ENCODE data around the gene TUBGCP2. TPM values are rescaled to one million over a fixed set of nuclear protein-coding genes. Genes with fewer than 3 reads are reported as not detected.

Gene TUBGCP2
- total RNA-seq, 1 donor from 2014 or later, result 56.2 TPM

- Mint-ChIP-seq H3K4me1 (ENCODE audit: low read depth, unreplicated experiment) (no peaks in the 10 kb centered on the region), H3K9me3 (ENCODE audit: unreplicated experiment) (peaks cover 2% of the 10 kb centered on the region), H3K36me3 (ENCODE audit: low read depth, unreplicated experiment) (peaks cover 2% of the 10 kb centered on the region), H3K27me3 (ENCODE audit: low read depth, unreplicated experiment) (no peaks in the 10 kb centered on the region), H3K27ac (ENCODE audit: unreplicated experiment) (no peak overlapping the region), H3K4me3 (ENCODE audit: unreplicated experiment) (no peak overlapping the region)
- no peaks in the 10 kb centered on the region for H4K20me1 ChIP-seq (ENCODE audit: insufficient read depth, low read length)
- H3K9ac ChIP-seq (ENCODE audit: low read length), result no peak overlapping the region
- no peaks in the 10 kb centered on the region for H3K36me3 ChIP-seq (ENCODE audit: insufficient read depth, low read length)
- no peak for TF ChIP-seq EZH2 (IDR thresholded peaks at IDR 0.05; ENCODE audit: insufficient read depth, low read length)
- TF ChIP-seq CTCF (IDR thresholded peaks at IDR 0.05; ENCODE audit: insufficient read depth, low read depth, low read length), result no peak
- H3K27me3 ChIP-seq (ENCODE audit: insufficient read depth, low read length), result peaks cover 5% of the 10 kb centered on the region
- FAIRE-seq, result no peak
- no peak overlapping the region for H2AFZ ChIP-seq (ENCODE audit: low read depth, low read length)
- H3K27ac ChIP-seq (ENCODE audit: low read depth, low read length), result no peak overlapping the region
- no peaks in the 10 kb centered on the region for H3K9me3 ChIP-seq (ENCODE audit: insufficient read depth, low read depth, low read length)
- H3K4me1 ChIP-seq (ENCODE audit: insufficient read depth, low read length), result no peaks in the 10 kb centered on the region
- no peak overlapping the region for H3K4me2 ChIP-seq (ENCODE audit: low read length)
- no peak overlapping the region for H3K4me3 ChIP-seq (ENCODE audit: insufficient read depth, low read depth, low read length)
- no peak for DNase-seq (ENCODE audit: low read depth)
- H3K79me2 ChIP-seq (ENCODE audit: insufficient read depth, low read length), result no peaks in the 10 kb centered on the region
Observed at GRCh38 chr10:133349160-133349568, 40.5 kb upstream of the TUBGCP2 start.

- no peak overlapping the region for H3K27ac Mint-ChIP-seq (ENCODE audit: unreplicated experiment)
- H3K27me3 Mint-ChIP-seq (ENCODE audit: low read depth, unreplicated experiment), result no peaks in the 10 kb centered on the region
- no peaks in the 10 kb centered on the region for H3K4me1 ChIP-seq (ENCODE audit: insufficient read depth, low read length)
- H3K9me3 Mint-ChIP-seq (ENCODE audit: unreplicated experiment), result peaks cover 2% of the 10 kb centered on the region
- no peak overlapping the region for H3K4me3 Mint-ChIP-seq (ENCODE audit: unreplicated experiment)
- no peak for DNase-seq (ENCODE audit: low read depth)
- no peak overlapping the region for H3K9ac ChIP-seq (ENCODE audit: low read length)
- peaks cover 5% of the 10 kb centered on the region for H3K27me3 ChIP-seq (ENCODE audit: insufficient read depth, low read length)
- no peak overlapping the region for H3K4me3 ChIP-seq (ENCODE audit: insufficient read depth, low read depth, low read length)
- no peak for FAIRE-seq
- no peak overlapping the region for H3K27ac ChIP-seq (ENCODE audit: low read depth, low read length)
- TF ChIP-seq EZH2 (IDR thresholded peaks at IDR 0.05; ENCODE audit: insufficient read depth, low read length), result no peak
- no peak for TF ChIP-seq CTCF (IDR thresholded peaks at IDR 0.05; ENCODE audit: insufficient read depth, low read depth, low read length)
- H3K4me2 ChIP-seq (ENCODE audit: low read length), result no peak overlapping the region
- H3K4me1 Mint-ChIP-seq (ENCODE audit: low read depth, unreplicated experiment), result peaks cover 7% of the 10 kb centered on the region
- no peak overlapping the region for H2AFZ ChIP-seq (ENCODE audit: low read depth, low read length)
- H3K36me3 ChIP-seq (ENCODE audit: insufficient read depth, low read length), result no peaks in the 10 kb centered on the region
- H4K20me1 ChIP-seq (ENCODE audit: insufficient read depth, low read length), result no peaks in the 10 kb centered on the region
- no peaks in the 10 kb centered on the region for H3K79me2 ChIP-seq (ENCODE audit: insufficient read depth, low read length)
- H3K9me3 ChIP-seq (ENCODE audit: insufficient read depth, low read depth, low read length), result no peaks in the 10 kb centered on the region
- H3K36me3 Mint-ChIP-seq (ENCODE audit: low read depth, unreplicated experiment), result peaks cover 2% of the 10 kb centered on the region
Observed at GRCh38 chr10:133347710-133348517, 39.2 kb upstream of the TUBGCP2 start.

GRCh38 chr10:133346413-133346812, 37.7 kb upstream of the TUBGCP2 start:
- TF ChIP-seq EZH2 (IDR thresholded peaks at IDR 0.05; ENCODE audit: insufficient read depth, low read length), result no peak
- no peak for TF ChIP-seq CTCF (IDR thresholded peaks at IDR 0.05; ENCODE audit: insufficient read depth, low read depth, low read length)
- no peak overlapping the region for H3K27ac ChIP-seq (ENCODE audit: low read depth, low read length)
- no peaks in the 10 kb centered on the region for H4K20me1 ChIP-seq (ENCODE audit: insufficient read depth, low read length)
- H3K36me3 ChIP-seq (ENCODE audit: insufficient read depth, low read length), result no peaks in the 10 kb centered on the region
- Mint-ChIP-seq H3K4me1 (ENCODE audit: low read depth, unreplicated experiment) (peaks cover 8% of the 10 kb centered on the region), H3K9me3 (ENCODE audit: unreplicated experiment) (peaks cover 2% of the 10 kb centered on the region), H3K27ac (ENCODE audit: unreplicated experiment) (no peak overlapping the region), H3K36me3 (ENCODE audit: low read depth, unreplicated experiment) (peaks cover 2% of the 10 kb centered on the region), H3K4me3 (ENCODE audit: unreplicated experiment) (no peak overlapping the region), H3K27me3 (ENCODE audit: low read depth, unreplicated experiment) (peaks cover 5% of the 10 kb centered on the region)
- DNase-seq (ENCODE audit: low read depth), result no peak
- no peak overlapping the region for H3K4me3 ChIP-seq (ENCODE audit: insufficient read depth, low read depth, low read length)
- H3K9ac ChIP-seq (ENCODE audit: low read length), result no peak overlapping the region
- FAIRE-seq, result no peak
- no peaks in the 10 kb centered on the region for H3K9me3 ChIP-seq (ENCODE audit: insufficient read depth, low read depth, low read length)
- H3K79me2 ChIP-seq (ENCODE audit: insufficient read depth, low read length), result no peaks in the 10 kb centered on the region
- no peaks in the 10 kb centered on the region for H3K4me1 ChIP-seq (ENCODE audit: insufficient read depth, low read length)
- H2AFZ ChIP-seq (ENCODE audit: low read depth, low read length), result no peak overlapping the region
- H3K27me3 ChIP-seq (ENCODE audit: insufficient read depth, low read length), result peaks cover 5% of the 10 kb centered on the region
- H3K4me2 ChIP-seq (ENCODE audit: low read length), result no peak overlapping the region
